HG02870 (cell line): ENCODE measurements around the gene FIGNL2.

ENCODE experiments used
- ATAC-seq: cut with Tn5 transposase; IDR thresholded peaks from one replicate; pipeline ENCODE4 v1.9.1; 2021; ENCODE audit warnings: mild to moderate bottlenecking, moderate library complexity; ENCODE audit not compliant: unreplicated experiment

FIGNL2 gene

GRCh38 chr12:51860986-51861385 is 12.5 kb upstream of the FIGNL2 start:
- ATAC-seq = no peak

DNA sequence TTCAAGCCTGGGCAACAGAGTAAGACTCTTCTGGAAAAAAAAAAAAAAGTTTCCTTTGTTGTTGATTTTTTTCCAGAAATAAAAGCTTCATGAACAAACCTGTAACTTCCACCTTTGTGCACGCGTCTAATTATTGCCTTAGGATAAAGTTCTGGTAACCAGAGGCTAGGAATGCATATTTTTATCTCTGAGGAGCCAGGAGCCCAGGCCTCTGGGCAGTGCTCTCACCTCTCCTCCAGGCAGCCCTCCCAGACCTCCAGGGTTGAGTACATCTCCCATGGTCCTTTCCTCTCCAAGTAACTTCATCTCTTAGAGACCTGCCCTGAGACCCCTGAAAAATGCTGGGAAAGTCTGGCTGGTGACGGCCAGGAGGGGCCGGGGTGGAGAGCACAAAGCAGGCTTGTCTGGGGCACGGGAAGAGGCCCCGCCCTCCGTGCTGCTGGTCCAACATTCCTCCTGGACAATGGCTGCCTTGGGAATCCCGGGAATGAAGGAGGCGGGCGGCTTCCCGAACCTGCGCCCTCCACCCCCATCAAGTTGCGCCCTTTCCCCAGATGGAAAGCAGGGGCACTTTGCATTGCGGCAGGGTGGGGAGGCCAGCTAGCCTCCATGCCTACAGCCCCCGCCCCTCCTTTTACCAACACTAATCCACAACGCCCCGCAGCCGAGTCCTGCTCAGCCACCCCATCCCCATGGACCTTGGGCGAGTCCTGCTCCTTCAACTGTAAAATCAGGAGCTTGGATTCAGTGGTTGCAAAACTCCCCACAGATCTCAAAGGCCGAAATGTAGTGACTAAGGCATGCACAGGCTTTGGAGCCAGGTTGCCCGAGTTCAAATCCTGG is 7.3 kb upstream of the FIGNL2 start:
- no peak for ATAC-seq

DNA sequence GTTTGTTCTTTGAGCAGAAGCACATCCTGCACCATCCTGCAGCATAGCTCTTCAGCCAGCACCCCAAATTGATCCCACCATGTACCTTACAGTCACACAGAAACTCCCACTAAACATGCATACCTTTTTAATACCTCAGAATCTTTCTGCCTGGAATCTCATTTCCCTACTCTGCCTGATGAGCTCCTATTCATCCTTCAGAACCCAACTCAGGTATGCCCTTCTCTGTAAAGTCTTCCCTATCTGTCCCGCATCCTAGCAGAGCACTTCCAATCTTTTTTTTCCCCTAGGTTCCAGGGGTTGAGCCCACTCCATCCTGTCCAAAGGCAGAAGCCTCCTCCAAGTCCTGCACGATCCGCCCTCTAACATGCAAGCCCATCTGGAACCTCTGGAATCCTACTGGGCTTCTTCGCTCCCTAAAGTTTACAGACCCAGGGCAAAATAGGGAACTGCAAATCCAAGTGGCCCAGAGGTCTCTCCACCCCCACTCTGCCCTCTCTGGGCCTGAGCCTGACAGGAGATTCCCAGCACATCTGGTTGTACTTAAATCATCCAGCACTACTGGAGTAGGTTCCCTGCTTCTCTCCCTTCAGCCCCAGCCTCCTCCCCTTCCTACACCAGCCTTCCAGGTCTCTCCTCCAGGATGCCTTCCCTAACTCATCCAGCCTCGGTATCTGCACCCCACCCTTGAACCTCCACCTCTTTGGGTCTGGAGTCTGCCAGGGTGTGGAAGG is 4.1 kb upstream of the FIGNL2 start:
- ATAC-seq = no peak

DNA sequence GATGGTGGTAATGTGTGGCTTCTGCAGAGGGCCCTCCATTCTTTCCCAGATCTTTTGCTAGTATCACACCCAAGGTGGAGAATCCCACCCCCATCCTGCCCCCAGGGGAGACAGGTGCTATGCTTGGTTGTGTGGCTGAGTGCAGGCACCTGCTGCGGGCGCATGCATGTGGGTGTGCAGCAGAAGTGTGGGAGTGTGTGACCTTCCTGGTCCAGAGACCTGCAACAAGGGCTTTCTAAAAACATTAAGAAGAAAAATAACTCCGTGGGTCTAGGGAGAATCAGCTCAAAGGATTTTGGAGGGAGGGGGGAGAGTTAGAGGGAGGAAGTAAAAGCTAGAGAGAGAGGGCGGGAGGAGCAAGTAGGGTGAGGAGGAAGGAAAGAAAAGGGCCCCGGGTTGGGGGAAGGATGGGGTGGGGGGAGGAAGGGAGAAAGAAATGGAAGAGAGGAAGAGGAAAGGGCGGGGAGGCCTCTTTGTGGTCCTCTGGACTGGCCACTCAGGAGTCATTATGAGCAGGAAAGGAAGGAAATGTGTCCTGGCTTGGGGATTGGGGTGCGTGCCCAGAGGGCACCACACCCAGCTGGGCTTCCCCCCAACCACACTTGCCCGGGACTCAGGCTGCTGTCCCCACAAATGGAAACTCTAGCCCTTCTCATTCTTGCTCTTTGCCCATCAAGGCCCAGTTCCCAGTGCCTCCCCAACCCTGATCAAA is 3.1 kb upstream of the FIGNL2 start:
- no peak for ATAC-seq

GRCh38 chr12:51850965-51851299 is 2.4 kb upstream of the FIGNL2 start:
- ATAC-seq = no peak

- ATAC-seq = no peak
These were observed 1.8 kb upstream of the FIGNL2 start for GRCh38 chr12:51850081-51850964.

GRCh38 chr12:51848841-51849735 is 570 bp upstream of the FIGNL2 start:
- no peak for ATAC-seq

GRCh38 chr12:51847643-51848325 is 734 bp downstream of the FIGNL2 start:
- no peak for ATAC-seq

DNA sequence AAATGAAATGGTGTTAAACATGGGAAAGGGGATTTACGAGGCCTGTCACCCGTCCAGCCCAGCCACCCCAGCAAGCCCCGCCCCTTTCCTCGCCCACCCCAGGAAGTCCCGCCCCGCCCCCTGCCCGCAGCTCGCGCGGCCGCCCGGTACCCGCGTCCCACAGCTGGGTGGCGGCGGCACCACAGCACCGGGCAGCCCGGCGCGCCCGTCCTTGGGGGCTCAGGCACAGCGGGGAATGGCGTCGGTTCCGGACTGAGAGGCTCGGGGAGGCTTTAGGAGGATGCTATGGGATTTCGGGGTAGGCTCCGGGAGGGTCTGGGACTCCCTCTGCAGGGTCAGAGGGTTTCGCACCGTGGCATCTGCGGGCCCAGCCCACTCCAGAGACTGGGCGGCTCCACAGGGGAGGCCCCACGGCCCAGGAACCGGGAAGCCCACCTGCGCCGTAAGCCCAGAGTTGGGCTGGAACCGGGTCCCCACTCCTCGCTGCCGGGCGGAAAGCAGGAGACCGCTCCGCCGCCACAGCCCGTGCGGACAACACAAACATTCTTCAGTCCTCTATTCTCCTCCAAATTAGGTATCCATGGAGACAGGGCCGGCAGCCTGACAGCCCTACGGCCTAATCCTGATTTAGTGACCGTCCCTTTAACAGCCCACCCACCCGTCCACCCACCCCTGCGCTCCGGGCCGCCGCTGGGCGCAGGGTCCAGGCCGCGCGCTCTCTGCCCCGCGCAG is 1.4 kb downstream of the FIGNL2 start:
- ATAC-seq = no peak

DNA sequence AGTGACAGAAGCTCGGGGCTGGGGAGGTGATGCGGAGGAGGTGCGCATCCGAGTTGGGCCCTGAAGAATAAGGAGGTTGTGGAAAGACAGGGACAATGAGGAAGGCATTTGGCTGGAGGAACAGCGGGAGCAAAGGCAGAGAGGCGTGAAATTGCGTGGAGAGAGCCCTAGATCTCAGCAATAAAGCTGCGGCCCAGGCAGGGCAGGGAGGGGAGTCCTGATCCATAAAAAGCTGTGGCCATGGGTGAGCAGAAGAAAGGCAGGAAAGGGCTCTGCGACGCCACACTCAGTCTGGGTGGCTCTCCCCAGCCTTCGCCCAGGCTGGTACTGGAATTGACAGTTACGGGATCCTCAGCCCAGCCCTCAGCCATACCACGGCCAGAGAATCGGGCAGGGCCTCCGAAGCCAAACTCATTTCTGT is 2.2 kb downstream of the FIGNL2 start:
- no peak for ATAC-seq

DNA sequence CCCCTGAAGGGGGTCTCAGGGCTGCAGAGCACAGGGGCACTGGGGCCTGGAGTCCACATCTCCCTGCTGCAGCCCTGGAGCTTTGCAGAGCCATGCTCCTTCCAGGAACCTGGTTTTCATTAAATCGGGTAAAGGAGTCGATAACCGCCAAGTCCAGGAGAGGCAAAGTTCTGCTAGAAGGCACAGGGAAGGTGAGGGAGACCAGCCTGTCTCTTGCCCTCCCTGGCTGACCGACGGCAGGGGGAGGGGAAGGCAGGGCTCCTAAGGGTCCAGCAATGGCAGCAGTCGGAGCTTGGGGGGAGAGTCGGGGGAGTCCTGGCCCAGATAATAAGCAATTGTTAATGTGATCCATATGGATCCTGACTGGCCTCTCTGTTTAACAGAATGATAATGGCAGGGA is 3.0 kb downstream of the FIGNL2 start:
- ATAC-seq = no peak

- ATAC-seq = no peak
These were observed 3.7 kb downstream of the FIGNL2 start for GRCh38 chr12:51844854-51845253.

GRCh38 chr12:51841727-51842126 is 6.8 kb downstream of the FIGNL2 start:
- ATAC-seq = no peak

DNA sequence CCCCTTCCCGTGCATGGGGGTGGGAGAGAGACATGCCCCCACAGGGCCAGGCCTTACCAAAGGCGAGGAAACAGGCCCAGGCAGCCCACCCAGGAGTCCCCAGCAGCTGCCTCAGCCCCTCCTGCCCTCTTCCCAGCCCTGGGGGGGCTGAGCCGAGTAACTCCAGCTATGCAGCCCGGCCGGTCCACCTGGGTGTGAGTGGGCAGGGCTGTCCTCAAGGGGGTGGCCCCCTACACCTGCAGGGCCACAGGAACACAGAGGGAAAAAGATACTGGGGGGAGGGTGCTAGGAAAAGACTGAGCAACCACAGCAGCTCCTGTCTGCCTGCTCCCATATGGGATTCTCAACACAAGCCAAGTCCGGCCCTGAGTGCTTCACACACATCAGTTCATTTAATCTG is 7.6 kb downstream of the FIGNL2 start:
- no peak for ATAC-seq

DNA sequence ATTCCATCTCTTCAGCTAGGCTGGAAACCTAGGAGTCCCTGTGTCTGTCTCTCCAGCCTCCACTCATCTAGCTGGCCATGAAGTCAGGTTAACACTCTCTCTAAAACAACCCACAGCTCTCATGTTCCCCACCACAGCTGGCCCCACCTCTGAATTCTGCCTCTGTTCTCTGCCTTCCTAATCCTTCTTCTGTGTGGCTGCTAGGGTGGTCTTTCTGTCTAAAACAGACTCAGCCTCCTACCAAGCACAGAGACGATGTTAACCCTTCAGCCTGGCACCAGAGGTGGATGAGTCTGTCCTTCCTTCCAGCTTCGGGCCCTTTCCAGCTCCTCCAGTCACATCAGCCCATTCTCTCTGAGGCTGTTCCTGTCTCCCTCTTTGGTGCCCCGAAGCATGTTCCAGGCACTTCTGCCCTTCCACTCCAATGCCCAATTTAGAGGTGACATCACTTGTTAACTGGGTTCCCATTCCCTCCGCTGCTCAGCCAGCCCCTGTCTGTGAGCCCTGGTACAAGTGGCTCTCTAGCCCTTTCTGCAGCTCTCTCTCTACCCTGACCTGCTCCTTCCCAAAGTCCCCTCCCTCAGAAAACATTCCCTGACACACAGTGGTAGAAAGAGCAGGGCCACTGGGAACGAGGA is 9.1 kb downstream of the FIGNL2 start:
- ATAC-seq = no peak

DNA sequence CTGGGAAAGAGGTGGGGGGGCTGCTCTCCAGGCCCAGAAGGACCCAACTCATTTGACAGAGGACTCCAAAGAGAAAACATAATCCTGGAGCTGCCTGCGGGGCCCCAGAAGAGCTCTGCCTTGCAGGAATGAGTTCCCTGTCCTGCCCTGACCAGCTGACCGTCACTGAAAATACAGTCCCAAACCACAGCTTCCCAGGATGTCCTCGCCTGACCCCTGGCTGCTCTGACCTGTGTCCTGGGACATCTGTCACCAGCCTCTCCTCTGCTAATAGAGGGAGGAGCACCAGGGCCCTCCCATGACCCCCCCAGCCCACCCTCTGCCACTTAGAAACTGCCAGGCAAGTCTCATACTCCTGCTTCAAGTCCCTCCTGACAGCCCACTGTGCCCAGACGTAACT is 9.8 kb downstream of the FIGNL2 start:
- no peak for ATAC-seq

GRCh38 chr12:51838036-51838435 is 10.5 kb downstream of the FIGNL2 start:
- no peak for ATAC-seq

- no peak for ATAC-seq
These were observed 11.2 kb downstream of the FIGNL2 start for GRCh38 chr12:51837286-51837685.
